NCI-H1417 (cell line): ENCODE measurements around the gene SLC35F6.
"Not testable (repeated sequence)": the region's sequence is repeated elsewhere in the genome, so short reads cannot be mapped to it uniquely, and the experiment has no call there.

ENCODE experiments used
- DNase-seq, 3 experiments: peaks; one replicate each; lab custom pipeline; 2025; lab: John Stamatoyannopoulos, UW

The SLC35F6 gene

GRCh38 chr2:26784570-26785234 is 20.6 kb downstream of the SLC35F6 start:
- DNase-seq: peak in 1 of 3 experiments; percentile 47

- DNase-seq: peak; percentile 99 to 100 (median 99)
Observed at GRCh38 chr2:26785431-26786206, 21.5 kb downstream of the SLC35F6 start, which contains the start of gene CENPA. TSS of gene CENPA (plus strand) at chr2:26786056. CDS start at chr2:26786197, 141 bp downstream.

GRCh38 chr2:26786207-26787028 is 22.3 kb downstream of the SLC35F6 start:
- peak in 2 of 3 experiments; percentile 49 to 73 for DNase-seq

GRCh38 chr2:26792720-26793119 is 28.6 kb downstream of the SLC35F6 start:
- DNase-seq: no peak

GRCh38 chr2:26793518-26793917 is 29.4 kb downstream of the SLC35F6 start:
- no peak for DNase-seq

GRCh38 chr2:26795135-26795534 is 31.1 kb downstream of the SLC35F6 start:
- DNase-seq: not testable (repeated sequence)

GRCh38 chr2:26801328-26801727 is 37.2 kb downstream of the SLC35F6 start:
- DNase-seq: peak in 1 of 3 experiments; percentile 40

- no peak for DNase-seq
Observed at GRCh38 chr2:26801796-26802195, 37.7 kb downstream of the SLC35F6 start.

GRCh38 chr2:26805241-26805676 is 41.2 kb downstream of the SLC35F6 start:
- DNase-seq: no peak

- DNase-seq: peak in 2 of 3 experiments; percentile 5 to 59
Observed at GRCh38 chr2:26807788-26808460, 43.8 kb downstream of the SLC35F6 start.

GRCh38 chr2:26809211-26809610 is 45.1 kb downstream of the SLC35F6 start:
- DNase-seq: no peak

GRCh38 chr2:26809876-26810577 is 45.9 kb downstream of the SLC35F6 start:
- no peak for DNase-seq

GRCh38 chr2:26811261-26811660 is 47.2 kb downstream of the SLC35F6 start:
- DNase-seq: no peak

GRCh38 chr2:26811791-26812694 is 48.0 kb downstream of the SLC35F6 start:
- no peak for DNase-seq

- no peak for DNase-seq
Observed at GRCh38 chr2:26812731-26813130, 48.6 kb downstream of the SLC35F6 start.

- not testable (repeated sequence) for DNase-seq
Observed at GRCh38 chr2:26814072-26814765, 50.1 kb downstream of the SLC35F6 start.

GRCh38 chr2:26816893-26817292 is 52.8 kb downstream of the SLC35F6 start:
- peak; percentile 9 to 47 (median 29) for DNase-seq

- DNase-seq: no peak
Observed at GRCh38 chr2:26818255-26818654, 54.2 kb downstream of the SLC35F6 start.

GRCh38 chr2:26818972-26819371 is 54.9 kb downstream of the SLC35F6 start:
- no peak for DNase-seq
